Measurements from ENCODE around the gene GPR171.

GRCh38 chr3:151234825-151235224, 31.8 kb upstream of the GPR171 start:
- TF ChIP-seq EZH2 (IDR thresholded peaks at IDR 0.05; ENCODE audit: borderline replicate concordance, low read depth, low read length, poor library complexity, severe bottlenecking) = no peak
- TF ChIP-seq, protein P1, sequence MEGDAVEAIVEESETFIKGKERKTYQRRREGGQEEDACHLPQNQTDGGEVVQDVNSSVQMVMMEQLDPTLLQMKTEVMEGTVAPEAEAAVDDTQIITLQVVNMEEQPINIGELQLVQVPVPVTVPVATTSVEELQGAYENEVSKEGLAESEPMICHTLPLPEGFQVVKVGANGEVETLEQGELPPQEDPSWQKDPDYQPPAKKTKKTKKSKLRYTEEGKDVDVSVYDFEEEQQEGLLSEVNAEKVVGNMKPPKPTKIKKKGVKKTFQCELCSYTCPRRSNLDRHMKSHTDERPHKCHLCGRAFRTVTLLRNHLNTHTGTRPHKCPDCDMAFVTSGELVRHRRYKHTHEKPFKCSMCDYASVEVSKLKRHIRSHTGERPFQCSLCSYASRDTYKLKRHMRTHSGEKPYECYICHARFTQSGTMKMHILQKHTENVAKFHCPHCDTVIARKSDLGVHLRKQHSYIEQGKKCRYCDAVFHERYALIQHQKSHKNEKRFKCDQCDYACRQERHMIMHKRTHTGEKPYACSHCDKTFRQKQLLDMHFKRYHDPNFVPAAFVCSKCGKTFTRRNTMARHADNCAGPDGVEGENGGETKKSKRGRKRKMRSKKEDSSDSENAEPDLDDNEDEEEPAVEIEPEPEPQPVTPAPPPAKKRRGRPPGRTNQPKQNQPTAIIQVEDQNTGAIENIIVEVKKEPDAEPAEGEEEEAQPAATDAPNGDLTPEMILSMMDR (conservative IDR thresholded peaks at IDR 0.05; ENCODE audit: low read depth, low read length) = no peak

Data from A673 (cell line).